Stomach (tissue), 4 donors: ENCODE measurements around the gene EFCAB13.

Source experiments
- EP300 ChIP-seq: sonication (generic); formaldehyde crosslinking; IDR thresholded peaks from one replicate; pipeline ENCODE4 v1.6.1; 2017; ENCODE audit warnings: antibody characterized with exemption
- TF ChIP-seq, protein P1 (sequence below), 7 experiments: fragments of 450-650 bp in 4 of 7; fragments of 200-600 bp in 3 of 7; sonication (generic) in 3 of 7; IDR thresholded peaks; one replicate each; pipeline ENCODE4 v1.5.1; 2016 to 2019; ENCODE audit warnings: antibody characterized with exemption in 7 of 7, control low read depth in 2 of 7, mild to moderate bottlenecking in 1 of 7

DNA sequence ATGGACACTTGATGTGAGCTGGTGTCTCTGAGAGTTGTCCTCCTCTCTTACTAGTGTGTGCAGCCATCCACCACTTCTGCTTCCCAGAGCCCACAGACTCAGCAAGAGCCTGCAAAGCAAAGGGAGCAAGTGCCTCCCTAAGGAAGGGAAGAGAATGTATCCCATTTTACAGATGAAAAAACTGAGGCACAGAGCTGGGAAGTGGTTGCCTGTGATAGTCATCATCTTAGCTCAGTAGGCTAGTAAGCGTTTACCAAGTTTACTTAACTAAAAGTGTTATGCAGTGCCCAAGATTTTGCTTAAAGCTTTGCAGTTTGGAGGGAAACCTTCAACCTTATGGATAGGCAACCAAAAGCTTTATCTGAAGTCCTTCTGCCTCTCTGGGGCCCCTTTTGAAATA, 23.0 kb upstream of the EFCAB13 start:
- TF ChIP-seq, protein P1, sequence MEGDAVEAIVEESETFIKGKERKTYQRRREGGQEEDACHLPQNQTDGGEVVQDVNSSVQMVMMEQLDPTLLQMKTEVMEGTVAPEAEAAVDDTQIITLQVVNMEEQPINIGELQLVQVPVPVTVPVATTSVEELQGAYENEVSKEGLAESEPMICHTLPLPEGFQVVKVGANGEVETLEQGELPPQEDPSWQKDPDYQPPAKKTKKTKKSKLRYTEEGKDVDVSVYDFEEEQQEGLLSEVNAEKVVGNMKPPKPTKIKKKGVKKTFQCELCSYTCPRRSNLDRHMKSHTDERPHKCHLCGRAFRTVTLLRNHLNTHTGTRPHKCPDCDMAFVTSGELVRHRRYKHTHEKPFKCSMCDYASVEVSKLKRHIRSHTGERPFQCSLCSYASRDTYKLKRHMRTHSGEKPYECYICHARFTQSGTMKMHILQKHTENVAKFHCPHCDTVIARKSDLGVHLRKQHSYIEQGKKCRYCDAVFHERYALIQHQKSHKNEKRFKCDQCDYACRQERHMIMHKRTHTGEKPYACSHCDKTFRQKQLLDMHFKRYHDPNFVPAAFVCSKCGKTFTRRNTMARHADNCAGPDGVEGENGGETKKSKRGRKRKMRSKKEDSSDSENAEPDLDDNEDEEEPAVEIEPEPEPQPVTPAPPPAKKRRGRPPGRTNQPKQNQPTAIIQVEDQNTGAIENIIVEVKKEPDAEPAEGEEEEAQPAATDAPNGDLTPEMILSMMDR (IDR thresholded peaks at IDR 0.05): no peak
- TF ChIP-seq EP300: no peak
